Dendritic cell treated with granulocyte-macrophage colony-stimulating factor and Interleukin-4, amounts not matched to agents 40 ng/mL and 50 ng/mL, for 4 days (primary cell): ENCODE results near the gene MBD6.
"Not testable (repeated sequence)": the region's sequence is repeated elsewhere in the genome, so short reads cannot be mapped to it uniquely, and the experiment has no call there.

Experiments used
- H3K27ac Mint-ChIP-seq: one replicate; pipeline ENCODE4 v1.8.0; 2022; ENCODE audit warnings: mild to moderate bottlenecking, mixed read lengths
- H3K27me3 Mint-ChIP-seq: one replicate; pipeline ENCODE4 v1.8.0; 2022; ENCODE audit warnings: mild to moderate bottlenecking, mixed read lengths
- H3K36me3 Mint-ChIP-seq: one replicate; pipeline ENCODE4 v1.8.0; 2022; ENCODE audit warnings: low read depth, mixed read lengths
- H3K4me1 Mint-ChIP-seq: one replicate; pipeline ENCODE4 v1.8.0; 2022; ENCODE audit warnings: low read depth, mixed read lengths
- H3K4me3 Mint-ChIP-seq: one replicate; pipeline ENCODE4 v1.8.0; 2022; ENCODE audit warnings: mild to moderate bottlenecking, moderate library complexity, mixed read lengths
- H3K9me3 Mint-ChIP-seq: one replicate; pipeline ENCODE4 v1.8.0; 2022; ENCODE audit warnings: mixed read lengths
- intact Hi-C: fragments of 100-400 bp; cut with micrococcal nuclease; formaldehyde crosslinking; loops from one replicate; pipeline ENCODE4 v1.15.0; 2022

The MBD6 gene

GRCh38 chr12:57479376-57480115 is 43.1 kb upstream of the MBD6 start, which contains the start of gene ARHGAP9:
ARHGAP9 (minus strand) TSS chr12:57479866; CDS start chr12:57479406, 460 bp downstream.
- peaks cover 74% of the 10 kb centered on the region for H3K4me1 Mint-ChIP-seq
- no peaks in the 10 kb centered on the region for H3K9me3 Mint-ChIP-seq
- intact Hi-C loops: no loop called here
- peak within 1 kb of the TSS; percentile 97 for H3K27ac Mint-ChIP-seq
- peak within 1 kb of the TSS; percentile 96 for H3K4me3 Mint-ChIP-seq
- peaks cover 33% of the 10 kb centered on the region for H3K36me3 Mint-ChIP-seq
- H3K27me3 Mint-ChIP-seq: no peaks in the 10 kb centered on the region

DNA sequence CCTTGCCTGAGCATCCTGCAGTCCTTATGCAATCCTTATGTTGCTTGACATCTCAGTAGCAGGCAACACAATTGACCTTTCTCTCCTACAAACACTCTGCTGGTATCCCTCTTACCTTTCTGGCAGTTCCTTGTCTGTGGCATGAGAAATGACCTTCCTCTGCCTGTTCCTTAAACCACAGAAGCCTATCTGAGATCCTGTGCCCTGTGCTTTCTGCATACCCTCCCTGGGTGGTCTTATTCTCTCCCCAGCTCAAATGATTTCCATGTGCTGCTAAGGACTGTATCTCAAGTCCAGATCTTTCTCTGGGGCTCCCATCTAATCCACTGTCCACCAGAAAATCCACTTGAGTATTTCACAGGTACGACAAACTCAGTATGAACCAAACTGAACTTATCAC is 41.0 kb upstream of the MBD6 start:
- Mint-ChIP-seq H3K27ac (peak overlapping the region; percentile 6), H3K27me3 (no peaks in the 10 kb centered on the region), H3K4me3 (no peak overlapping the region), H3K36me3 (peaks cover 12% of the 10 kb centered on the region), H3K9me3 (no peaks in the 10 kb centered on the region), H3K4me1 (peaks cover 54% of the 10 kb centered on the region)
- intact Hi-C loops: no loop called here

DNA sequence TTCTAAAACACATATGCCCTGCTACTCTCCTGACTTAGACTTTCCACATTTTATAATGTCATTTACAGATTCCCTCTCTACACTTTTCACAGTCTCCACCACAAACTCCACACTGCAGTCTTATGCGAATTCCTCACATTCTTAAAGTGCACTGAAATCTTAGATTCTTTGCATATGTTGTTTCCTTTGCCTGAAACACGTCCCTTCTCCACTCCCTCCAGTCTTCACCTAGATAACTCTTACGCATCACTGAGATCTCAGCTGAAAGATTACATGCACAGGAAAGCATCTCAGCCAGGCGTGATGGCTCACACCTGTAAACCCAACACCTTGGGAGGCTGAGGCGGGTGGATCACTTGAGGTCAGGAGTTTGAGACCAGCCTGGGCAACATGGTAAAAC is 39.2 kb upstream of the MBD6 start:
- H3K36me3 Mint-ChIP-seq: peaks cover 7% of the 10 kb centered on the region
- intact Hi-C loops: no loop called here
- peaks cover 49% of the 10 kb centered on the region for H3K4me1 Mint-ChIP-seq
- no peaks in the 10 kb centered on the region for H3K27me3 Mint-ChIP-seq
- H3K9me3 Mint-ChIP-seq: no peaks in the 10 kb centered on the region
- no peak overlapping the region for H3K4me3 Mint-ChIP-seq
- H3K27ac Mint-ChIP-seq: no peak overlapping the region

DNA sequence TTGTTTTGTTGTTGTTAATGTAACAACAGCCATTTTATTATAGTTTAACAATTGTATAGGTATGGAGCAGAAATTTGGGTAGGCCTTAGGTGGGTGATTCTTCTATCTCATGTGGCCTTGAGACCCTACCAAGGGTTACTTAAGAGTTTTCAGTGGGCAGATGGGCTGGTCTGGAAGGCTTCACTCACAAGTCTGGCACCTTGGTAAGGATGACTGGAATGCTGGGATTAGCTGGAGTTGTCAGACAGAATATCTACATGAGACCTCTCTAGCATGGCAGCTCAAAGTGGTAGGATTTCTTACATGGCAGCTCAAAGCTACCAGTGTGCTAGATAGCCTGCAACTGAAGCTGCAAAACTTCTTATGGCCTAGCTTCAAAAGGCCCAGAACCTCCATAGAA is 36.9 kb upstream of the MBD6 start:
- Mint-ChIP-seq H3K9me3 (no peaks in the 10 kb centered on the region), H3K36me3 (peaks cover 29% of the 10 kb centered on the region), H3K27ac (no peak overlapping the region), H3K27me3 (no peaks in the 10 kb centered on the region), H3K4me3 (no peak overlapping the region), H3K4me1 (peaks cover 39% of the 10 kb centered on the region)
- intact Hi-C loops: no loop called here

GRCh38 chr12:57487055-57487596 is 35.5 kb upstream of the MBD6 start:
- no peaks in the 10 kb centered on the region for H3K27me3 Mint-ChIP-seq
- H3K9me3 Mint-ChIP-seq: no peaks in the 10 kb centered on the region
- H3K27ac Mint-ChIP-seq: peak overlapping the region; percentile 91
- H3K36me3 Mint-ChIP-seq: peaks cover 44% of the 10 kb centered on the region
- peaks cover 33% of the 10 kb centered on the region for H3K4me1 Mint-ChIP-seq
- peak overlapping the region; percentile 90 for H3K4me3 Mint-ChIP-seq
- intact Hi-C loops: loop anchor here (1.0 kb wide), 2 partner anchors 9 to 60 kb away; partner anchors contain the start of gene DCTN2

GRCh38 chr12:57487597-57488401 is 34.8 kb upstream of the MBD6 start, which contains the start of gene MARS1:
MARS1 (plus strand) TSS chr12:57488068; CDS start chr12:57488091, 23 bp downstream.
- intact Hi-C loops: loop anchor here (1.0 kb wide), 3 partner anchors 9 to 60 kb away; partner anchors contain the start of genes DCTN2 and DDIT3

GRCh38 chr12:57488402-57489156 is 34.0 kb upstream of the MBD6 start:
- H3K27me3 Mint-ChIP-seq: no peaks in the 10 kb centered on the region
- H3K4me1 Mint-ChIP-seq: peaks cover 27% of the 10 kb centered on the region
- peaks cover 52% of the 10 kb centered on the region for H3K36me3 Mint-ChIP-seq
- peak overlapping the region; percentile 90 for H3K4me3 Mint-ChIP-seq
- H3K9me3 Mint-ChIP-seq: no peaks in the 10 kb centered on the region
- intact Hi-C loops: loop anchor here (1.0 kb wide), 1 partner anchor 32 kb away; the partner anchor contains the start of gene DDIT3
- H3K27ac Mint-ChIP-seq: peak overlapping the region; percentile 91

More at GRCh38 chr12:57487597-57488401, 34.8 kb upstream of the MBD6 start, which contains the start of gene MARS1:
- Mint-ChIP-seq H3K27me3 (no peaks in the 10 kb centered on the region), H3K4me3 (peak within 1 kb of the TSS; percentile 90), H3K9me3 (no peaks in the 10 kb centered on the region), H3K36me3 (peaks cover 51% of the 10 kb centered on the region), H3K4me1 (peaks cover 33% of the 10 kb centered on the region), H3K27ac (peak within 1 kb of the TSS; percentile 91)

GRCh38 chr12:57489157-57489641 is 33.4 kb upstream of the MBD6 start:
- Mint-ChIP-seq H3K27ac (peak overlapping the region; percentile 91), H3K4me1 (peaks cover 27% of the 10 kb centered on the region), H3K4me3 (peak overlapping the region; percentile 90), H3K27me3 (no peaks in the 10 kb centered on the region), H3K36me3 (peaks cover 56% of the 10 kb centered on the region), H3K9me3 (no peaks in the 10 kb centered on the region)
- intact Hi-C loops: no loop called here

DNA sequence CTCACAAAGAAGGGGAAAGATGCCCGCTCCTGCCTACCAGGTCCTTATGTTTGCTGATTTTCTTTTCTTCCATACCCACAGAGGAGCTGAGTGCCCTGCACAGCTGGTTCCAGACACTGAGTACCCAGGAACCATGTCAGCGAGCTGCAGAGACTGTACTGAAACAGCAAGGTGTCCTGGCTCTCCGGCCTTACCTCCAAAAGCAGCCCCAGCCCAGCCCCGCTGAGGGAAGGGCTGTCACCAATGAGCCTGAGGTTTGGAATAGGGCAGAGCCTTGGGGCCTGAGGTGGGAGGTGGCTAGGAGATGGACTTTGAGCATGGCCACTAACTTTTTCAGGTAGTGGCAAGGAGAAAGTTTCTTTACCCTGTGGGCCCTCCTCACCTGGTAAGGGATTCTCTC is 32.5 kb upstream of the MBD6 start:
- no peaks in the 10 kb centered on the region for H3K9me3 Mint-ChIP-seq
- H3K36me3 Mint-ChIP-seq: peaks cover 65% of the 10 kb centered on the region
- H3K27ac Mint-ChIP-seq: no peak overlapping the region
- no peaks in the 10 kb centered on the region for H3K27me3 Mint-ChIP-seq
- peaks cover 27% of the 10 kb centered on the region for H3K4me1 Mint-ChIP-seq
- intact Hi-C loops: no loop called here
- H3K4me3 Mint-ChIP-seq: no peak overlapping the region

- intact Hi-C loops: no loop called here
- no peaks in the 10 kb centered on the region for H3K9me3 Mint-ChIP-seq
- H3K4me3 Mint-ChIP-seq: no peak overlapping the region
- peak overlapping the region; percentile 2 for H3K27ac Mint-ChIP-seq
- H3K36me3 Mint-ChIP-seq: peaks cover 80% of the 10 kb centered on the region
- H3K27me3 Mint-ChIP-seq: no peaks in the 10 kb centered on the region
- H3K4me1 Mint-ChIP-seq: peaks cover 27% of the 10 kb centered on the region
Observed at GRCh38 chr12:57491393-57492280, 31.0 kb upstream of the MBD6 start.

GRCh38 chr12:57495051-57495701 is 27.4 kb upstream of the MBD6 start:
- H3K36me3 Mint-ChIP-seq: peaks cover 91% of the 10 kb centered on the region
- peaks cover 16% of the 10 kb centered on the region for H3K4me1 Mint-ChIP-seq

DNA sequence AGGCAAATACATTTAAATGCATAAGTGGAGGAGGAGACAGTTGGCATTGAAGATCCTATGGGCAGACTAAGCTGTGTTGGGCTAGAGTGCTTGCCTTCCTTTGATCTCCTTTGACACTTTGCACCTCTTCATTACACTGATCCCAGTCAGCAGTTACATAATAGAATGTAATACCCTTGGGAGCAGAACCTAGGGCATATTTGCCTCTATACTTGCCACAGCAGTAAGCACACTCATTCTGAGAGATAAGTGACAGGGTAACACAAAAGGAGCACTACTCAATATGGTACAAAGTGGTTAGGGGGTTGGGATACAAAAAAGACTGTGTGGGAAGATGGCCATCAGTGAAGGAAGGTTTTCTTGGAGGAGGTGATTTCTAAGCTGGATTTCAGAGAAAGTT is 25.8 kb upstream of the MBD6 start:
- no peak overlapping the region for H3K4me3 Mint-ChIP-seq
- no peaks in the 10 kb centered on the region for H3K9me3 Mint-ChIP-seq
- H3K27ac Mint-ChIP-seq: no peak overlapping the region
- intact Hi-C loops: no loop called here
- H3K27me3 Mint-ChIP-seq: no peaks in the 10 kb centered on the region
- H3K36me3 Mint-ChIP-seq: peaks cover 91% of the 10 kb centered on the region
- H3K4me1 Mint-ChIP-seq: peaks cover 9% of the 10 kb centered on the region

More at GRCh38 chr12:57495051-57495701, 27.4 kb upstream of the MBD6 start:
- H3K9me3 Mint-ChIP-seq, H3K27me3 Mint-ChIP-seq, intact Hi-C loops, H3K4me3 Mint-ChIP-seq, H3K27ac Mint-ChIP-seq: not testable (repeated sequence)
